COLO829 (cell line): Measurements from ENCODE around the gene RPUSD2.

Experiments
- DNase-seq: peaks from one replicate; pipeline ENCODE4 v3.0.0; 2012; ENCODE audit warnings: low spot score

The RPUSD2 gene

GRCh38 chr15:40623361-40623760 is 54.3 kb downstream of the RPUSD2 start:
- DNase-seq = no peak
